Cortex of kidney (tissue), 1 donor: ENCODE data around the gene ETV6.

Experiments used
- DNase-seq: peaks from one replicate; lab custom pipeline; 2025; lab: John Stamatoyannopoulos, UW

ETV6 gene

DNA sequence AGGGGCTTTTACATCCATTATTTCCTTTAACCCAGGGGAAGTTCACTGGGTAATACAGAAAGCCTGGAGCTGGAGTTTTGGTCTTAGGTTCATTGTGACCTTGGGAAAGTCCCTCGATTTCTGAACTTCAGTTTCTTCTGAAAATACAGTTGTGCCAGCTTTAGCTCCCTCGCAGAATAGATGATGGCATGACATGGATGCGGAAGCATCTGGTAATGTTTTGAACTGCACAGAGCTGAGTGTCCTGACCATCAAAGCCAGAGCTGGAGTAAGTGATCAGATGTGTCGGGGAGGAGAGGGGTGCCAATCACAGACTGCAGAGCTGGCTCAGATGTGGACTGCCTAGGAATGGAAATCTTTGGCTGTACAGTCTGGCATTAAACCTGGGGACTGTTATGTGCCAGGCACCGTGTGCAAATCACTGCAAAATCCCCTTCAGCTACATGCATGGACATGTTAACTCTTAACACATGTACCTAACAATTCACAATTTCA, 180.9 kb downstream of the ETV6 start:
- DNase-seq = no peak

DNA sequence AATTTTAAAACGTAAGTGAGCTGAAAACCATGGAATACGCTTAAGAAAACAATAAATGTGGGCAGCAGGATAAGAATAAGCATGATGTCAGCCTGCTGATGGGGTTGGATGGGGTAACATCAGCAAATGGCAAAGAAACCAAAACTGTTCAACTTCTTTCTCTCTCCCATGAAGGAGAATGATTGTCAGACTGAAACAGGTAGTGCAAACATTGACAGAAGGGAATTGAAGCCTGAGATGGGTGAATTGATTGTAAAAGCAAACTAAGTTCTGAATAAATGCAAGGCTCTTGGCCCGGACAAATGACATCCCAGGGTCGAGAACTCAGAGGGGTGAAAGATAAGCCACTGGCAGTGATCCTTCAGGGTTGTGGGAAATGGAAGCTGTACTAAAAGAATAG, 182.6 kb downstream of the ETV6 start:
- no peak for DNase-seq

DNA sequence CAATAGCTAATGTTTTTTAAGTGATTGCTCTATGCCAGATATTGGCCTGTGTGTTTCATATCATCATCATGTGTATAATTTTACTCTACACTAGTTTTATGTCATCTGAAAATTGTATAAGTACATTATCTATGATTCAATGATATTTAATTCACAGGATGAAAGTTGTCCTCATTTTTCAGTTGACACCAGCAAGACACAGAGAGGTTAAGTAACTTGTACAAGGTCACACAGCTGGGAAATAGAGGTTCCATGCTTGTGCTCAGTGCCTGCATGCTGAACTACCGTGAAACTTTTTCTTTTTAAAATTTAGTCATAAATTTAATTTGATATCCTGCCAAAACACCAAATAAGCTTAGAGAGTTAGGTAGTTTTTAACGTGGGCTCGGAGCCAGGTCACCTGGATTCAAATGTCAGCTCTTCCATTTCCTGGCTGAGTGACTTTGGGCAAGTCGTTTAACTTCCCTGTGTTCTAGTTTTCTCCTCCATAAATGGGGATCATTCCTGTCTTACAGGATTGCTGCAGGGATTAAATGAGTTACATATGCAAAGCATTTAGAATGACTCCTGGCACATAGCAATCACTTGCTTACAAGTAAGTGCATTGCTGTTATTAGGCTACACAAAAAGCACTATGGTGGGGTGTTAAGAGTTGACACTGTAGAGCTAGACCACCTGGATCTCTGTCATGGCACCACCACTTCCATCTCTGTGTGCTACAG, 183.9 kb downstream of the ETV6 start:
- no peak for DNase-seq

- no peak for DNase-seq
Observed at GRCh38 chr12:11834104-11834812, 184.8 kb downstream of the ETV6 start.

GRCh38 chr12:11834931-11835330, 185.5 kb downstream of the ETV6 start:
- DNase-seq = no peak

- no peak for DNase-seq
Observed at GRCh38 chr12:11836282-11837151, 187.0 kb downstream of the ETV6 start.

- no peak for DNase-seq
Observed at GRCh38 chr12:11837216-11837934, 187.9 kb downstream of the ETV6 start.

DNA sequence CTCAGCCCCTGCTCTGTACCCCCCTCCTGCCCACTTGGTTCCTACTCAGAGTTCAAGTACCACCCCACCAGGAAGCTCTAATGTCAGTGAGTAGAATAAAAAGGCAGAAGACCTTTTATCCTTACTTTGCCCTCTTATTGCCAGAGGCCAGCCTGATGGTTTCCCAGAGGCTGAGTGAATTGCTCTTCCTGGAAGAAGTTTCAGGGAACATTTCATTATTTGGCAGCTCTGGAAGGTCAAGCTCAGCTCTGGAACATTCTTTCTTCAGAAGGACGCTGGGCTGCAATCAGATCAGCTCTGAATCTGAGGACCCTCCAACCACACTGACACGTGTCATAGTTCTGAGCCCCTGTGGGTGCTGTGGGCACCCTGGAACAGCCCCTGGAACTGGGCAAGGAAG, 188.9 kb downstream of the ETV6 start:
- no peak for DNase-seq

DNA sequence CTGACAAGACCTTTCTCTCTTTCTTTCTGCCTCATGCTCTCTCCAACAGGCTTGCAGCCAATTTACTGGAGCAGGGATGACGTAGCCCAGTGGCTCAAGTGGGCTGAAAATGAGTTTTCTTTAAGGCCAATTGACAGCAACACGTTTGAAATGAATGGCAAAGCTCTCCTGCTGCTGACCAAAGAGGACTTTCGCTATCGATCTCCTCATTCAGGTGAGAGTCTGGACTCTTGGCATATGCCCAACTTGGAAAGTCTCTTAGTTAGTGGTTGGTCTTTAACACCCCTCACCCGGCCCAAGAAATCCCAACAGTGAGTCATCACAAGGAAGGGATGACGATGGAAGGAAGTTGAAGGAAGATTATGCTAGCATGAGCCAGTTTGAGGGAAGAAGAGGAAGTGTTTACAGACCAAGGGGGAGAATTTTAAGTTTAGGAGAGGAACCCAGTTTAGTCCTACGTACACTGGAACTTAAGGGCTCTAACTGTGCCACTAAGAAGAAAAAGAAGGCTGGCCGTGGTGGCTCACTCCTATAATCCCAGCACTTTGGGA, 189.7 kb downstream of the ETV6 start:
- no peak for DNase-seq

- DNase-seq = no peak
Observed at GRCh38 chr12:11840366-11840765, 190.9 kb downstream of the ETV6 start.

DNA sequence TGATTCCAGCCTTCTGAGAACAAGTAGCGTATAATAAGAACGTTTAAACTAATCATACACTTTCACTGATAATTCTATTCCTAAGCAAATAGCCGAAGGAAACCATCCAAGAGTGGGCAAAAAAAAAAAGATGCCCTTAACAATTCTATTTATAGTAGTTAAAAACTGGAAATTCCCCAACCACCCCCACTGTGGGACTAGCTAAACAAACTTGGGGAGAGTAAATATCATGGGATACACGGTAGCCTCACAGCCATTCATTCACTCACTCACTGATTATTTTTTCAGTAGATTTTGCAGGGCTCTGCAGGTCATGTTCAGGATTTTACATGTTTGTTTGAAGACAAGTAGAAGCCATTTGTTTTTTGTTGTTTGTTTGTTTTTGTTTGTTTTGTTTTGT, 197.0 kb downstream of the ETV6 start:
- no peak for DNase-seq

DNA sequence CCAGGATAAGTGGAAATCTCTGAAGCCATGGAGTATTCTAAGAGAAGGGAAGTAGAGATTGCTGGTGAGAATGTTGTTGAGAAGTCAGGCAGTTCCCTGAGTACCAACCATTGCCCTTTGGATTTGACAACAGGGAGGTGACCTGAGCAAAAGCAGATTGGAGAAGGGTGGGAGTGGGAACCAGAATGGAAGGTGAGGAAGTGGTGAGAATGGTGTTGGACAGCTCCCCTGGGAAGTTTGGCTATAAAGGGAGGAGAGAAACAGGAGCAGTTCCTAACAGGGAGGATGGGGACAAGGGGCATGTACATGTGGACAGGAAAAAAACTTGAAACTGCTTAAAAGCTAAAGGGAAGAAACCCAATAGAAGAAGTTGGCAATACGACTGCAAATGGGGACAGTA, 198.1 kb downstream of the ETV6 start:
- no peak for DNase-seq

GRCh38 chr12:11849757-11850504, 200.5 kb downstream of the ETV6 start:
- no peak for DNase-seq

- DNase-seq = no peak
Observed at GRCh38 chr12:11853126-11853525, 203.7 kb downstream of the ETV6 start.

DNA sequence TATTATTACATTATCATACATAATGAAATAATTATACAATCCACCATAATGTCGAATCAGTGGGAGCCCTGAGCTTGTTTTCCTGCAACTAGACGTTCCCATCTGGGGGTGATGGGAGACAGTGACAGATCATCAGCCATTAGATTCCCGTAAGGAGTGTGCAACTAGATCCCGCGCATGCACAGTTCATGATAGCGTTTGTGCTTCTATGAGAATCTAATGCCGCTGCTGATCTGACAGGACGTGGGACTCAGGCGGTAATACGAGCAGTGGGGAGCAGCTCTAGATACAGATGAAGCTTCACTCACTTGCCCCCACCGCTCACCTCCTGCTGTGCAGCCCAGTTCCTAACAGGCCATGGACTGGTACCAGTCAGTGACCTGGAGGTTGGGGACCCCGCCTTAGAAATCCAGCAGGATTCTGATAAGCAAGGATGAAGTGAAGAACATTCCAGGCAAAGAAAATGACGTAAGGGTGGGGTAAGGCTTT, 204.6 kb downstream of the ETV6 start:
- no peak for DNase-seq

DNA sequence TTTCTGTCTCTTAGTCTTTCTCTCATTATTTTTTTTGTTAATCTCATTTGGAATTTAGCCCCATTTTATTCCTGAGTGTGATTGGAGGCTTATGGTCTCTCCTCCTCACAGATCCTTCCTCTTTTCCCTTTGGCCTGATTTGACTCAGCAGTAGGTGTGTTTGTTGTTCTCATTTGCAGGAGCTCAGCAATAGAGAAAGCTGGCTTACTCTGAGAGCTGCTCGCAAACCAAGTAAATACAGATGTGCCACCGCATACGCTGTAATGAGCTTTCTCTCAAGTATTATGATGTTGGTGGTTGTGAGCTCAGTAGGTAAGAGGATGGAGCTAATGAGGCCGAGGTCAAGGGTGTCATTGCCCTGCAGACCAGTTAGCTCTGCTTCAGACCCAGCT, 206.5 kb downstream of the ETV6 start:
- DNase-seq = no peak

DNA sequence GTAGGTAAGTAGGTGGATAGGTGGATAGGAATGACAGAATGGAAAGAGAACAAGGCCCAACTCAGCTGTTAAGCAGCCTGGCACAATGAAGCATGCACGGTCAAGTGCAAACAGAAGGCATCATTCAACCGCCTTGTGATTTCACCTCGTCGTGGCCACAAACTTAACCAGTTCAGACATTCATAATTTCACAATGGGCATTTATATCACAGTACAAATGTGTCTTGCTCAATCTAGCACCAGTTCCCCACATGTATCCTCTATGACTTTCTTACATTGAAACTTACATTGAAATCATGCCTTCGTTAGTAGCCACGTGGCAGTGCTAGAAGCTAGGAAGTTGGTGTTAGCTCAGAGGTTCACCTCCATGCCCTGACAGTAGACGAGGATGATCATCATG, 207.5 kb downstream of the ETV6 start:
- no peak for DNase-seq

GRCh38 chr12:11859705-11860425, 210.4 kb downstream of the ETV6 start:
- no peak for DNase-seq

GRCh38 chr12:11861155-11861863, 211.8 kb downstream of the ETV6 start:
- no peak for DNase-seq
